ENCODE data around the gene CPNE4.

DNA sequence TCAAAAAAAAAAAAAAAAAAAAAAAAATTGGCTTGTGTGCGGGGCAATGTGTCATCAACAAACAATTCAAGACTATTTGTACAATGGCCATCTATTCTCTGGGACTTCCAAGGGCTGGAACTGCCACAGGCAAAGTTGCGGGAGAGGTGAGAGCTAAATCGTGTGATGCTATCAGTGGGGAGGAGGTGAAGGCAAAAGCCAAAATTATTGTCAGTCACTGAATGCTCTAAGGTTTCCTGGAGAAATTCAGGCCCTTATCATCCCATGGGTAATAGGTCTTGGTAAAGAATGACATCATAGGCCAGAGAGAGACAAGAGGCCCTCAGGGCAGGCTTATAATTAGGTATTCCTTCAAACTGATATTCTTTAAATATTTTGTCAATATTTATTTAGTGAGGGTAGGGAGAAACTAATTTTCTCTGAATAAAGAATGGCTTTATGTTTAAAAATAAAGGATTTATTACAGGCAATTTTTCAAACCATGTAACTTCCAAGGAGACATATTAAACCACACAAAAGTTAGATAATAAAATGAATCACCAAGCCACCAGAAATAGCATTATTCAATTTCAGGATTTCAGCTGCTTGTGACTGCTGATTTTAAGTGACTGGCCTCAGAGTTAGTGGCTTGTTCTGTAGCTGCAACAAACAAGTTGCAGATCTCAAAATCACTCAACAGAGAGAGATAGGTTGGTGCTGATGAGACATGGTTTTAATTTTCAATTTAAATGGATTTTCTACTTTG is 305.7 kb downstream of the CPNE4 start:
- TF ChIP-seq, protein P1, sequence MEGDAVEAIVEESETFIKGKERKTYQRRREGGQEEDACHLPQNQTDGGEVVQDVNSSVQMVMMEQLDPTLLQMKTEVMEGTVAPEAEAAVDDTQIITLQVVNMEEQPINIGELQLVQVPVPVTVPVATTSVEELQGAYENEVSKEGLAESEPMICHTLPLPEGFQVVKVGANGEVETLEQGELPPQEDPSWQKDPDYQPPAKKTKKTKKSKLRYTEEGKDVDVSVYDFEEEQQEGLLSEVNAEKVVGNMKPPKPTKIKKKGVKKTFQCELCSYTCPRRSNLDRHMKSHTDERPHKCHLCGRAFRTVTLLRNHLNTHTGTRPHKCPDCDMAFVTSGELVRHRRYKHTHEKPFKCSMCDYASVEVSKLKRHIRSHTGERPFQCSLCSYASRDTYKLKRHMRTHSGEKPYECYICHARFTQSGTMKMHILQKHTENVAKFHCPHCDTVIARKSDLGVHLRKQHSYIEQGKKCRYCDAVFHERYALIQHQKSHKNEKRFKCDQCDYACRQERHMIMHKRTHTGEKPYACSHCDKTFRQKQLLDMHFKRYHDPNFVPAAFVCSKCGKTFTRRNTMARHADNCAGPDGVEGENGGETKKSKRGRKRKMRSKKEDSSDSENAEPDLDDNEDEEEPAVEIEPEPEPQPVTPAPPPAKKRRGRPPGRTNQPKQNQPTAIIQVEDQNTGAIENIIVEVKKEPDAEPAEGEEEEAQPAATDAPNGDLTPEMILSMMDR (IDR thresholded peaks at IDR 0.05 in 8 of 11, conservative IDR thresholded peaks at IDR 0.05 in 3 of 11): no peak
- TF ChIP-seq POLR2A (IDR thresholded peaks at IDR 0.05) (no peak), POLR2AphosphoS5 (IDR thresholded peaks at IDR 0.05) (no peak)
